Jurkat, Clone E6-1 (cell line): ENCODE results near the gene SLC35F1.

ENCODE experiments used
- DNase-seq: peaks from one replicate; pipeline ENCODE4 v3.0.0-alpha.2; 2011; ENCODE audit warnings: low read depth, low spot score
- H3K4me3 ChIP-seq: 2 replicates; pipeline ENCODE4 v1.5.1; 2011; ENCODE audit warnings: mild to moderate bottlenecking, low read length, control low read depth, moderate library complexity

SLC35F1 gene

DNA sequence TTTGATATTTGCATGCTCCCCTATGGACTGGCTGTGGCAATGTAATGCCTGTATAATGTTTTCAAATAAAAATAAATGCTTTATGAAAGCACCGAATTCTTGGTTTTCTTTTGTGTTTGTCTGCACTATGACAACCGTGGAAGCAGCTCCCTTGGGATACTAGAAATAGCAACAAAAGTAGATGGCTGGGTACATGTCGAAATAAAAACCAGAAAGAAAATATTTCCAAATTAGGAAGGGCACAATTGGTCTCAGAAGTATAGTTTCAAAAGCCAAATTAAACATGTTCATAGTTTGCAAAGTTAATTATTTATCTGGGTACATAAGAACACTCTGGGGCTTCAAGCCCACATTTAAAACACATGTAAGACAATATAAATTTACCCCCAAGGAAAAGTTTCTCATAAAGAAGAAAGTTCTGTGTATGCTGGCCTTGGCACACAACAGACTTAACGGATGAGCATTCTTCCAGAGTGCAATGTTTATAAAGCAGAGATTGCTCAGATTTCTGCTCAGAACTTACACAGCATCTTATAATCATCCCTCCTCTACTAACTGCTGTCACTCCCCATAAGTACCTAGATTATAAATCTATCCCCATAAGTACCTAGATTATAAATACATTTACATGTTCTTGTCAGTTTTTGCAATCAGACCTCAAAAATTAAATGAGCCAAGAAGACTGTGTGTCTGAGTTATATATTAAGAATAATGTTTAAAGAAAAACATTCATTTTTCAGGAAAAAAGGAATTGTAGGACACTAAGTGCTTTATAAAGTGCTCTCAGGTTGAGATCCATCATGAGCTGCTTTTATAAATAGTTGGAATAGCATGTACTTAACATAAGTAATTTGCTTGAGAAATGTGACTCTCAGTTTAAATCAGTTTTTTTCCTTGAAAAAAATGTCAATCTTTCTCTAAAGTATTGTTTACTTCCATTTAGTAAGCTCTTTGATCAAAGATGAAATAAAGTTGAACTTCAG is 410.8 kb downstream of the SLC35F1 start:
- H3K4me3 ChIP-seq: no peak overlapping the region
- DNase-seq: no peak

DNA sequence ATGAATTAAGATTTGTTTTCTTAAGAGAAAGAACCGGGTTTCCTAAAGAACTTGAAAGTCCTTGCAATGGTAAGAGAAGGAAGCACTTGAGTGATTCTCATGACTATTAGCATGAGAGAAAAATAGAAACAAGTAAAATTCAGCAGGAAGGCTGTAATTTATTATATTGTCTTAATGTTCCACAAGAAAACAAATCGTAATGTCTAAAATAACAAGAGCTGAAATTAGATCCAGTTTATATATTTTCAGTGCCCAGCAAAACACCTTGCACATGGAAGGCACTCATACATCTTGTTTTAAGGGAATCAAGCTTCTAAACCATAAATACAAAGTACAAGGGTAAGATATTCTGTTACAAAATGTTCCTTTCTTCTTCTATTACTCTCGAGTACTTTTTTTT is 411.6 kb downstream of the SLC35F1 start:
- H3K4me3 ChIP-seq: no peak overlapping the region
- DNase-seq: no peak

DNA sequence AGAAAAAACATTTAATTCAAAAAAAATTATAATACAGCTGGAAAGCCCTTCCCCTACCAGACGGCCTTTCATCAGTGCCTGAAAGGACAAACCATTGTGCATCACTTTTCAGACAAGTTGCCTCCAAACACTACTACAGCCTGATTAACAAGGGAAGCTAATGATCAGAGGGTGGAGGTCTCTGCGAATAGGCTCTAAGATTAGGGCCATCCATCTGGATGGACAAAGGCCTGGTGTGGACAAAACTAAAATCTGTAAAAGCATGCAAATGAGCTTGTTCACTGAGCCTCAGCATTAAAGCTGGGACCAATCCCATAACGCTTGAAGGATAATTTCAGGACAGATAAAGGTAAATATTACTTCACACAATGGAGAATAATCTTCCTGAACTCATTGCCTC is 412.4 kb downstream of the SLC35F1 start:
- DNase-seq: no peak
- H3K4me3 ChIP-seq: no peak overlapping the region

GRCh38 chr6:118319894-118320649 is 413.0 kb downstream of the SLC35F1 start:
- no peak for DNase-seq
- no peak overlapping the region for H3K4me3 ChIP-seq

DNA sequence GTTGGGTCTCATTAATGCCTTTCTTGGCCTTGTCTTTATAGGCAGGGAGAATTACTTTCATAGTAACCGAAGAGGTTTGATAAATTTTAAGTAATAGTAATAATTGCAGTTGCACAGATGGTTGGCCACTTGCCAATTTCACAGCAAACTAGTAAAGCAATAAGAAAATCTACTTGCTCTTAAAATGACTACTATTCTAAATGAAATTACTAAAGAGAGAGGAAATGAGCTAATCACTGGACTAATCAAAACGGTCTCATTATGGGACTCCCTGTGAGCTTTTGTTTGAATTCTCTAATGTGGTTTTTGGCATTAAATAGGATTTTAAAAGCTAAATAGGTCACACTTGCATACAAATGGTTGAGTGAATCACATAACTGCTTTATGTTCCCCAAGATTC is 413.6 kb downstream of the SLC35F1 start:
- H3K4me3 ChIP-seq: no peak overlapping the region
- DNase-seq: no peak

DNA sequence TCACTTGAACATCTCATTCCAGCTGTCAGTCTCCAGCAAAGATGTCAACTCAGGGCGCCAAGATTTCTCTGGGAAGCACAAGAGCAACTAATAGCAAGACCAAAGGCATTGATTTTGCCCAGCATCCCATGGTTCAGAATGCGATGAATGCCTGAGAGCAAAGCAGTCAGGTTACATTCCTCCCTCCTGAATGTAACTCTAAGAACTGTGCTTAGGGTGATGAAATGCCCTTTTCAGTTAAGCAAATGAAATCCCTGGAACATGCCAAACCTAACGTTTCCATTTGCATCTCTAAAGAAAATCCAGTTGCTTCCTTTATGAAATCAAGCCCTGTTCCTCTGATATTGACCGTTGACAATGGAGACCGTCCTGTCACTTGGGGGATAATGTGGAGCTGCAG is 417.1 kb downstream of the SLC35F1 start:
- H3K4me3 ChIP-seq: no peak overlapping the region
- DNase-seq: no peak

GRCh38 chr6:118325220-118325860 is 418.3 kb downstream of the SLC35F1 start:
- no peak for DNase-seq
- no peak overlapping the region for H3K4me3 ChIP-seq

- no peak for DNase-seq
- H3K4me3 ChIP-seq: no peak overlapping the region
Observed at GRCh38 chr6:118326712-118327111, 419.6 kb downstream of the SLC35F1 start.

DNA sequence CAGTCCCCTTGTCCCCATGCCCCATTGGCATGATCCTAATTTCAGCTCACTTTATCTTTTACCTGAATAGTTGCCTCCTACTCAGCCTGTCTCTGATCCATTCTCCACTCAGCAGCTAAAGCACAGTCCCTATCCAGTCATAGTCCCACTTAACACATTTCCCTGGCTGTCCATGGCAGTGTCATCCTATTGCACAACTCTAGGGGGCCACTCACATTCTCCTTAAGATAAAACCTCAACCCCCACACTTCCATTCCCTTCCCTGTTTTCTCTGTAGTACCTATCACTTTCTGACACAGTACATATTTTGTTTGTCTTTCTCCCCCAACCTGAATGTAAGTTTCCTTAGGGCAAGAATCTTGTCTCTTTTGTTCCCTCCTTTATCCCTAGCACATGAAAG is 420.2 kb downstream of the SLC35F1 start:
- no peak overlapping the region for H3K4me3 ChIP-seq
- DNase-seq: no peak

DNA sequence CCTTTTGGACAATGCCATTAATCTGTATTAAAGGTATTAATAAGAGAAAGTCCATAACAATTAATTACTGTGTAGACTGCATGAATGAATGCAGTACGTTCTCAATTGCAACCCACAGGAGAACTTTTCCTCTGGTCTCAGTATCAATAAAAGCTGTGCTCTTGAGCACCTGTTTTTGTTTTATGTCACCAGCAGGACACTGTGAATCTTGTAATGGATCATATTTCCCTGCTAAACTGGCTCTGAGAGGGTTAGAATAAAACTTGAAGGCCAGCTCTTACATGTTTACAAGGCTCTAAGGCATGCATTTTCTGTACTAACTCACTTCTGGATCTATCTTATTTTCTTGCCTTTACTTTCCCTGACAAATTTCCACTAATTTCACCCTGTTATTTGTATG is 426.7 kb downstream of the SLC35F1 start:
- H3K4me3 ChIP-seq: no peak overlapping the region
- DNase-seq: no peak

DNA sequence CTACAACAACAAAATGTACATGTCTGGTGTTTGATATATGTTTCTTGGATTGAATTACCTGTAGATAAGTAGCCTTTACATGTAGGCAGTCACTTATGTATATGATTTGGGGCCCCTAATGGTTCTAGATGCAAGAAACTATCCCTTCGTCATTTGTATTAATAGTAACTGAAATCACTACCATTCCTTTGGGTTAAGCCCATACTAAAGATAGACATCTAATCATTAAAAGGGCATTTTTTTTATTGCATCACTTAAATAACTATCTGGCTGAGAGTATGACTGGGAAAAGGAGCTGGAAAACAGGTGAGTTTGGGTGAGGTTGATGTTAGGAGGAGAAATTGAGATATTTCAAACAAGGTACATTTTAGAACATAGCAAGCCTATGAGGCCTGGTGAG is 427.6 kb downstream of the SLC35F1 start:
- H3K4me3 ChIP-seq: no peak overlapping the region
- DNase-seq: no peak

- no peak for DNase-seq
- H3K4me3 ChIP-seq: no peak overlapping the region
Observed at GRCh38 chr6:118335325-118335816, 428.3 kb downstream of the SLC35F1 start.

DNA sequence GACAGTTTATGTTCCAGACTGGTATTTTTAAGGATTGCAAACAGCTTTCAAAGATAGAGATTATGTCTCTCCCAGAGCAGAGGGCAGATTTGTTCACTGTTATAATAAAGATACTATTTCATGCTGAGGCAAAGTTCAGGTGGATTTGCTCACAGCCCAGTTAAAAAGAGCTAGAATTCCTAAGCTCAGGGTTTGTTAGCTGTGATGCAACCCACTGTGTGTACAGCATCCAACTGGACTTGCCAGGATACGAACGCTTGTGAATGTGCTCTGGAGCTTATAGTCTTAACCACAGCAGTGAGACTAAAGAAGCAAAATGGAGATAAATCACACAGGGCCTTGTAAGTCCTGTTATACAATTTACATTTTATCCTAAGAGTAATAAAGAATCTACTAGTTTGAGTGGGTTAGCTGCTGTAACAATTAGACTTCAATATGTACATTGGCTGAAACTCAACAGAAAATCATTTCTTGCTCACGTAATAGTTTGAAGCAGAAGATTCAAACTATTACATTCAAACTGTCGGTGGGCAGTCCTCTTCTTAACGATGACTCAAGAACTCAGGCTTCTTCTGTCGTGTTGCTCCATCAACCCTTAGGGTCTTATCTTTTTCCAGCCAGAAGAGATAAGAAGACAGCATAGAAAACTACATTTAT is 437.1 kb downstream of the SLC35F1 start:
- DNase-seq: no peak
- H3K4me3 ChIP-seq: no peak overlapping the region

DNA sequence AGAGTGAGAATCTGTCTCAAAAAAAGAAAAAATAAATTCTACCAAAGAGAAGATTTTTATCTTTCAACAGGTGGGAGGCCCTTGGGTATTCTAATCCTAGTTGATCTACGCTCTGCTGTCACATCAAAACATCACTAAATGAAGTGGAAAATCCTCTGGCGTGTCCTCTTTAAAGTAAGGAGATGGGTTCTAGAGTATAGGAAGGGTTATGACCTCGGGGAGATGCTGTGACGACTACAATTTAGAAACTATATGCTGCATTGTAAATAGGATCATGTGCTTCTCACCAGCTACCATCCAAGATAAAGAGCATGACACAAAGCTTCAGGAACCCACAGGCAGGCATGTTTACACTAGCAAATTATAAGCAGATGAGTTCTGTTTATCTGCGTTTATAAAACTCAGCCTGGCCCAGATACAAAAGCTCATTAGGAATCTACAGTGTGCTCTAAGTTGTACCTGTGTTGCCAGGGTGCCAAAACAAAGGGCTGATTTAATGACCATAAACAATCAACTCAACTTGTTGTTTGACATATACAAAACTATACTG is 443.9 kb downstream of the SLC35F1 start:
- no peak overlapping the region for H3K4me3 ChIP-seq
- no peak for DNase-seq

- no peak overlapping the region for H3K4me3 ChIP-seq
- no peak for DNase-seq
Observed at GRCh38 chr6:118353564-118353963, 446.5 kb downstream of the SLC35F1 start.

DNA sequence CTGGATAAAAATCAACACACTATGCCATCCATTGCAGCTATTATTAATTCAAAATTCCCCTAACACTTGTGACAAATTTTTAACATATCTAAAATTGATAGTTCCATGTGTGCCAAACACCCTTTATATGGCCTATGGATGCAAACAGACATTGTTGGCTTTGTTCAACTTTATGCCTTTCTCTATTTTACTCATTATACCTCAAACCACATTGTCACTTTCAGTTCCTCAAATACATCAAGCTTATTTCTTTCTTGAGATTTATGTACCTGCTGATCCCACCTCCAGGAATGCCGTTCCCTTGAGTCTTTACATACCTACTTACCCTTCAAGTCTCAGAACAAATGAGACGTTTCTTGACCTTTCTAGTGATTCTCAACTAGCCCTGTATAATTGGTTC is 447.6 kb downstream of the SLC35F1 start:
- H3K4me3 ChIP-seq: no peak overlapping the region
- no peak for DNase-seq

DNA sequence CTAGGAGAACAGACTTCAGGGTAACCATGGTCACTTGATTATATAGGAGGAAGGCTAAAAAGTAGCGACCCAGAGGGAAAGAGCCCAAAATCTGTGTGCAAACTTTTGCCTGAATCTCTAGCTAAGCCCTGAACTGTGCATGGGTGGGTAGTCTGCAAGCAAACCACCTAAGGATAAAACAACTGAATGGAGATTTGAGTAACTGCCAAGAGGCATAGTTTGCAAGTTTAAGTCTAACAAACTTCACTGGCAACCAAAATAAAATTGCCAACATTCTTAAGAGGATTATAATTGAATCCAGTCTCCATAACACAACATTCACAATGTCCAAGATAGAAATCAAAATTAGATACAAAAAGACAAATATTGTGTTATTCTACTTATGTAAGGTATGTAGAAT is 449.0 kb downstream of the SLC35F1 start:
- no peak for DNase-seq
- H3K4me3 ChIP-seq: no peak overlapping the region

- H3K4me3 ChIP-seq: no peak overlapping the region
- no peak for DNase-seq
Observed at GRCh38 chr6:118356686-118357085, 449.6 kb downstream of the SLC35F1 start.
